Measurements from ENCODE around the gene SNX30.

Gene SNX30

GRCh38 chr9:112823257-112823656 is 72.7 kb downstream of the SNX30 start:
- DNase-seq, result no peak

GRCh38 chr9:112831281-112831851 is 80.8 kb downstream of the SNX30 start:
- no peak for DNase-seq

GRCh38 chr9:112831969-112832368 is 81.4 kb downstream of the SNX30 start:
- no peak for DNase-seq

- no peak for DNase-seq
Observed at GRCh38 chr9:112833081-112833480, 82.5 kb downstream of the SNX30 start.

- no peak for DNase-seq
Observed at GRCh38 chr9:112836394-112836793, 85.8 kb downstream of the SNX30 start.

DNA sequence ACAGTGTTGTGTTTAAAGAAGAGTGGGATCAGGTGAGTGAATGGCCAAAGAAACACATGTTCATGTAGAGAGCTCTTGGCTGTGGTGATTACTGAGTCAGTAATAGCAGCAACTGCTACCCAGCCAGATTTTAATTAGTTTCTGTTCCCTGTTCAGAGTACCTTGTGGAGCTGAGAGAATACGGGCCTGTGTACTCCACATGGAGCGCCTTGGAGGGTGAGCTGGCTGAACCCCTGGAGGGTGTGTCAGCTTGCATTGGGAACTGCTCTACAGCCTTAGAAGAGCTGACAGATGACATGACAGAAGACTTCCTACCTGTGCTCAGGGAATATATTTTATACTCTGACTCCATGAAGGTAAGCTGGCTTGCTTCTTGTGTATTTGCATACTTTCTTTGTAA is 87.8 kb downstream of the SNX30 start:
- no peak for DNase-seq

GRCh38 chr9:112839331-112839730 is 88.8 kb downstream of the SNX30 start:
- no peak for DNase-seq

GRCh38 chr9:112841261-112841660 is 90.7 kb downstream of the SNX30 start:
- peak in 1 of 2 donors; percentile 62 for DNase-seq

DNA sequence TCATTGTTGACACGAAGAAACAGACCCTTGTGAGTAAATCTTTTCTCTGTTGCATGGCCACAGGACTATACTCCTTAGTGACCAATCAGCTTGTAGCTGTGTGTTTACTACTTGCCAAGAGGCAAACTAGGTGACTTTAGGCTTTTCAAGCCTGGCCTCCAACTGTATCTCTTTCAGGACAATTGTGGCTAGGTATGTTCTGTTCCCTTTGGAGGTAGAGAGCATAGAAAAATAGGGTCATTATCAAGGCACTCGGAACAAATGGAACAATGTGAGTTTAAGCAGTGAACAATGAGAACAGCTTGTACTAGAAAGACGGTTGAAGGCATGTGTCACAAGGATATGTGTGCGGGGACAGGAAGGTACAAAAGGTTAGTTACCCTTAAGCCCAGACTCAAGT is 92.0 kb downstream of the SNX30 start:
- DNase-seq, result no peak

- DNase-seq, result peak; percentile 61 to 64
Observed at GRCh38 chr9:112844771-112845542, 94.4 kb downstream of the SNX30 start.

DNA sequence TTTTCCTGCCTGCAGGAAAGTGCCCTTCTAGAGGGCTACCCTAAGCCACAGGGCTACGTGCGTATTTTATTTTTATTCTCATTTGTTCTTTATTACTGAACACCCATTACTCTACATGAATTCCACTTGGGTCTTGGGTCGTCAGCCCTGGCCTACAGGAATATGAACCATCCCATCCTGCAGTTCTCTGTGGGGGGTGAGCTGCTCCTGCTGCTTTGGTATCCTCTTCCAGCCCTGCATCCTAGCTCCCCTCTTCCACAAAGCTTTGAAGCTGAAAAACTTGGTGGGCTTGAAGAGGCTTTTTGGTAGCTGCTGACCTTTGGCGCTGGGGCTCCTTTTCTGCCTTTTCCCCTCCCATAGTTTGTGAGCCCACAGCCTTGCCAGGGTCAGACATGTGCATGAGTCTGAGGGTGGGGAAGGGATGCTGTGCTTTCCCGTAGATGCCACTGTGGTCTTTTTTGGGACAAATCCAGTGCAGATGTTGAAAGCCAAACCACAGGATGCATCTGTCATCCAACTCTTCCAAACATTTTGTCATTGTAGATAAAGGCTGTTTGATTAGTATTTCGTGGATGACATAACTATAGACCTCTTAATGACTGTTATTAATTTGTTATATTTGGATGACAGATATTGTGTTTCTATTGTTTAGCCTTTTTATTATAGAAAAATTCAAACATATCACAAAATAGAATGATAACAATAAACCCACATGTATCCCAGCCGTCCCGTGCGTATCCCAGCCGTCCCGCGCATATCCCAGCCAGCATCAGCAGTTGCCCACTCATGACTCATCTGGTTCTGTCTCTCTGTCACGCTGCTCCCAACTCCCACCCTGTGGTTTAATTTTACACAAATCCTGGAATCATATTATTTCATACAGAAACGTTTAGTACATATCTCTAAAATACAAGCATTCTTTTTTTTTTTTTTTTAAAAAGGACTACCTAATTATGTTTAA is 96.2 kb downstream of the SNX30 start:
- peak in 1 of 2 donors; percentile 30 for DNase-seq

DNA sequence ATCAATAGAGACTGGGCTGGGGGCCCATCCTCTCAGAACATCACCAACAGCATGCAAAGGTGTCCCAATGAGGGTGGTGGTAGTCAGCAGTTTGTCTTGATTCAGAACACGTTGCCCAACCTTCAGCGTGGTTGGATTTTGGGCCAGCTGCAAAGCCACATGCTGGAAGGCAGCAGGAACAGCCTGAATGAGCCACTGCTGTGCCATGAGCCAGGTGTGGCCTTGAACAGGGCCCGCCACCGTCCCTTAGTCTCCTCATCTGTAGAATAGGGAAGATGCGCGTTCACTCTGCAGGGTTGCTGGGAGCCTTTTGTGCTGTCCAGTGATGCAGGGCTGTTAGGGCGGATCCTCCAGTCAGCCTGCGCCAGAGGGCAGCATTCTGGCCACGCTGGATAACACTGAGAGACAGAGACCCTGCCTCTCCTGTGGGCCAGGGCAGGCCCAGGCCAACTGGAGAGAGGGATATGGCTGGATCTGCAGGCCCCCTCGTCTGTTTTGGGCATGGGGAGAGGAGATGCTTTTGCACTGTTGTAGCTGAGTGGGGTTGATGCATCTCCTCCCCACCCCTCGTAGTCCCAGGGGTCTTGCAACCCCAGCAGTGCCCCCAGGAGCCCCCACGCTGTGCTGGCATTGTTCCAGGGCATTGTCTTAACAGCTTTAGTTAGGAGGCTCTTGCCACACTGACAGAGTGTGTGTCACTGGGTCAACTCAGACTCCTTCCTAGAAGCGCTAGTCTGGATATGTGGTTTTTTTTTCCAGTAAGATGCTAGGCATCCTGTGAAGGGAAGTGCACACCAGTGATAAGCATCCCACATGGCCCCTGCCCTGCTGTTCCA is 98.0 kb downstream of the SNX30 start:
- DNase-seq, result no peak

DNA sequence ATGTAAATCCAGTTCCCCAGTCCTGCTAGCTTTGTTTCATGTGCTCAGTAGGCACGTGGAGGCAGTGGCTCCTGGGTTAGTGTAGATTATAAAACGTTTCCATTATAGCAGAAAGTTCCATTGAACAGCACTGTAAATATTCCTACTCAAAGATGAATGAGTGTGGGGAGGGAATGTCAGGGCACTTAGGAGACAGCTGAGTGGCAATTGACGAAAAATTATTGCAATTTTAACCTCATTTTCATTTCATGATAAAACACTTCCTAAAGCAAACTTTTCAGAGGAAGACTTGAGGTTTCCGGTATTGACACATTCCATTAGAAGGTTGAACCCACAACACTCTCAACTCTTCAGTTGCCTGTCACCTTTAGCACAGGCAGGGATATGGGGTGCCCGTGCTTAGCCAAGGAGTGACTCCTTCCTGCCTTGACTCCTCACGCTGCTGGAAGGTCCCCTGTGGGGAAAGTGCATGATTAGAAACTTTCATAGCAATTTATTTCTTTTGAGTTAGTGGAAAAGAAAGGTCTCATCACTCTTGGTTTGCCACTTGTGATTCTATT is 98.9 kb downstream of the SNX30 start:
- DNase-seq, result no peak

DNA sequence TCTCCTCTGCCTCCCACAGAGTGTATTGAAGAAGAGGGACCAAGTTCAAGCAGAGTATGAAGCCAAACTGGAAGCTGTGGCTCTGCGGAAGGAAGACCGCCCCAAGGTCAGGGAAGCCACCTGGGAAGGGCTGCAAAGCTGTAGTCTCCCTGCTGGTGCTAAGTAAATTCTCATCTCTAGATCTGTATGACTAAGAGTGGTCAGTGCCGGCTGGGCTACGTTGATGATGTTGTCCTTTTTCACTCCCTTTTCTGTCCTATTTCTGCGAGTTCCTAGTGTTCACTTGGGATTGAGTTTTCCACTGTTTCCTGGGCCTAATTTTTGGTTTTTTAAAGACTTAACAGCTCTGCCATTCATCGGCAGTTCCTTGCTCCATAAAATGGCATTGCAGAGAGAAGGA is 100.3 kb downstream of the SNX30 start:
- DNase-seq, result no peak

DNA sequence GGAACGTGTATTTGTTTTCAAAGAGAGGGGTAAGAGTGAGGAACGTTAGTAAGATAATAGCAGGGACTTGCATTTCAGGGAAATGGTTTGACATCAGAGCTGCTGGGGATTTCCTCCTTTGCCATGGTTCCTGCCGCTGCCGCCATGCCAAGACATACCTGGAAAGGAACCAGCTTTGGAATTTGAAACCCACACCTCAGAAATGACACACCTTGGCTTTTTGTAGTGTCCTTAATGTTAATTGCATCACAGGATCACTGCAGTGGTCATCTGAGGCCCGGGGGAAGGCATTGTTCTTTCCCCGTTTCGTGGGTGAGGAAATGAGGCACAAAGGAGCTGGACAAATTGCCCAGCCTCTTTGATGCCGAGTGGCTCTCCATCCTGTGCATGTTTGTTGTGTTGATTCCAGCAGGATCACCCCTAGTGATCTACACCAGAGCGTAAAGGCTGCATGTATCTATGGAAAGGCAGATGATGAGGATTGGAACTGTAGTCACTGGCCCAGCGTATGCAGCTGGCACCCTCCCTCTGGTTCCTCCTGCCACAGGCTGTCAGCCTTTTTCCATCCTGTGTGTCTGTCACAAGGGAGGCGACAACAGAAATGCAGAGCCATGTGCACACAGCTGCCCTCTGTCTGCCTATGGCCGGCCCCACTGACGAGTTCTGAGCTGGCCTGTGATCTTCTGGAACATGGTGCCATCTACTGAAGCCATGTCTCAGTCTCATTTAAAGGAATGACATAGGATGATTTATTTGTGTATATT is 102.4 kb downstream of the SNX30 start:
- peak; percentile 72 to 87 for DNase-seq

GRCh38 chr9:112853882-112854585 is 103.5 kb downstream of the SNX30 start:
- no peak for DNase-seq

DNA sequence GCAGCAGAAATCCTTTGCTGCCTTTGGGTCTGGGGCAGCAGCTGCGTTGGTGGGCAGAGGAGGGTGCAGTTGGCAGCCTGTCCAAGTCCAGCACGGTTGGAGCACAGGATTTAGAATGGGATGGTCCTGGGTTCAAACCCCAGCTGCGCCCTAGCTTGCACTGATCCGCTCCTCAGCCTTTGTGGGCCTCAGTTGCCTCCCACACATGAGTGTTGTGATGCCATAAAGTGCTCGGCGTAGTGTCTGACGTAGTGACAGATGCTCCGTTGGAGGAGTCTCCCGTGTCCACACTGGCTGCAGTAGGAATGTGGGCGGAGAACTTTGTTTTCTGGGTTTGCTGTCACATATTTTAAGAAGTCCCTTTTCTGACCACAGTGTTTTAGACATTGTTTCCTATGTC is 104.1 kb downstream of the SNX30 start:
- DNase-seq, result no peak

DNA sequence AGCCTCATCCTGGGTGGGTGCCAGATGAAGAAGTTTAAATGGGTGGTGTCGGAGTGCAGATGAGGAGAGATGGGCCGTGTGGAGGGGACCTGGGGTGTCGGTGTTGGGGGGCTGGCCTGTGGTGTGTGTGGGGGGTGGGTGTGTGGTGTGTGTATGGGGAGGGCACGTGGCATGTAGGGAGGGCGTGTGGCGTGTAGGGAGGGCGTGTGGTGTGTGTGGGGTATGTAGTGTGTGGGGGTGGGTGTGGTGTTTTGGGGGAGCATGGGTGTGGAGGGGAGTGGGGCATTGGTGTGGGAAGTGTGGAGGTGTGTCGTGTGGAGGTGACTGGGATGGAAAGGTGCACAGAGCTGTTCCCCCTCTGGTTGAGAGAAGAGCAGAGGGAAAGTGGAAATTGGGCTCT is 105.6 kb downstream of the SNX30 start:
- DNase-seq, result no peak

GRCh38 chr9:112856843-112857242 is 106.3 kb downstream of the SNX30 start:
- no peak for DNase-seq

- DNase-seq, result no peak
Observed at GRCh38 chr9:112858005-112858404, 107.4 kb downstream of the SNX30 start.

DNA sequence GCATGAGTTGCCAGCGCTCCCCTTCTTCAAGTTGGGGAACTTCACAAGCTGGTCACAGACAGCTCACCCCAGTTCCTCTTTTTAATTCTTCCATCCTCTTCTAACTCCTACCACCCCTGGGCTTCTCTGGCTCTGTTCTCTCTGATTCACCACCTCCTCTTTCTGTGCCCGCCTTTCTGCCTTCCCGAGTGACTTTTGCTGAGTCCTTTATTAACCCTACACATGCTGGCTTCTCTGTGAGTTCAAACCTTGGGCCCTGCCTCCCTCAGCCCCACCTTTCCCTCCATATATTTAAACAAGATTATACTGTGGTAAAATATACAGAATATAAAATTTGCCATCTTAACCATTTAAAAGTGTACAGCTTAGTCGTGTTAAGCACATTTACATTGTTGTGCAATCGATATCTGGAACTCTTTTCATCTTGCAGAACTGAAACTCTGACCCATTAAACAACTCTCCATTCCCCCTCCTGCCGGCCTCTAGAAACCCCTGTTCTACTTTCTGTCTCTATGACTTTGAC is 108.1 kb downstream of the SNX30 start:
- no peak for DNase-seq

Measured in hippocampal formation (tissue), 2 donors.